KG1 (cell line): Measurements from ENCODE around the gene SLIRP.
"Not testable (repeated sequence)": the region's sequence is repeated elsewhere in the genome, so short reads cannot be mapped to it uniquely, and the experiment has no call there.

Experiments used
- DNase-seq: peaks from one replicate; lab custom pipeline; 2025; lab: John Stamatoyannopoulos, UW

SLIRP gene

DNA sequence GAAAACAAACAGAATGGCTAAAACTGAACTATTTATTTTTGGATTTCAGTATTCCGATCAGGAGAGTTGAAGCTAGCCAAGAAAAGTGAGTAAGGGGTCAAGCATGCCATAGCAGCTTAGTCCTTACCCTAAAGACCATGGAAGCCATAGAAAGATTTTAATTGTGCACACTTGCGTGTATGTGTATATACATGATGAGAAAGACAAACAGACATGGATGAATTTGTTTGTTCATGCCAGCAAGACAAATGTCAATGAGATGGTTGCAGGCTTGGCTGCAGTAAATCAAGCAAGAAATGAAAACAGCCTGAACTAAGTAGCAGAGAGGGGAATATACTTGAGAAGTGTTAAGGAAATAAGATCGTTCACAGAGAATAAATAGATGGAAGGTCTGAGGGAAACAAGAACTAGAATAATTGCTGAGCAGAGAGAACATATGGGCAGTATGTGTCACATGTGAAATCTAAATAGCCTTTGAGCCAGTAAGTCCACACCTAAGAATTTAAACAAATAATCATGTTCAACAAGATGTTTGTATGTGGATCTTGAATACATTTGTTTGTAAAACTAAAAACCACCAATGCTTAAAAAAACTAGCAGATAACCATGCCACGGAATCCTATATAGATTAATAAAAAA lies 38.3 kb downstream of the SLIRP start:
- DNase-seq, result no peak

DNA sequence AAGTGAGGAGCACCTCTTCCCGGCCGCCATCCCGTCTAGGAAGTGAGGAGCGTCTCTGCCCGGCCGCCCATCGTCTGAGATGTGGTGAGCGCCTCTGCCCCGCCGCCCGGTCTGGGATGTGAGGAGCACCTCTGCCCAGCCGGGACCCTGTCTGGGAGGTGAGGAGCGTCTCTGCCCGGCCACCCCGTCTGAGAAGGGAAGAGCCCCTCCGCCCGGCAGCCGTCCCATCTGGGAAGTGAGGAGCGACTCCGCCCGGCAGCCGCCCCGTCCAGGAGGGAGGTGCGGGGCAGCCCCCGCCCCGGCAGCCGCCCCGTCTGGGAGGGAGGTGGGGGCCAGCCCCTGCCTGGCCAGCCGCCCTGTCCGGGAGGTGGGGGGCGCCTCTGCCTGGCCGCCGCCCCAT lies 39.5 kb downstream of the SLIRP start:
- not testable (repeated sequence) for DNase-seq

DNA sequence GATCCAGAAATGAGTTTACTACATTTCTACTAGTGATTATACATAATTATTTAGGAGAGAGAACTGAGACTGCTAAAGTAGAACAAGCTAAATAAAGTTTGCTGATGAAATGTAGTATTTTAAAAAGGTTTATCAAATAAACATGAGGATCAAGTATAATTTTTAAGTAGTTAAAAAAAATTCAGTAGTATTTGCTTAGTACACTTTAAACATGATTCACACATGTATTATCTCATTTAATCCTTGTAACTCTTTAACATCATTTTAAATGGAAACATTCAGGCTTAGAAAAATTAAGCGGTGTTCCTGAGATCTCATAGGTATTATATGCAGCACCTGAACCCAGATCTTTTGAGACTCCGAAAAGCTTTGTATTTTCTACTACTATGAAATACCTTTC lies 44.4 kb downstream of the SLIRP start:
- DNase-seq, result no peak

DNA sequence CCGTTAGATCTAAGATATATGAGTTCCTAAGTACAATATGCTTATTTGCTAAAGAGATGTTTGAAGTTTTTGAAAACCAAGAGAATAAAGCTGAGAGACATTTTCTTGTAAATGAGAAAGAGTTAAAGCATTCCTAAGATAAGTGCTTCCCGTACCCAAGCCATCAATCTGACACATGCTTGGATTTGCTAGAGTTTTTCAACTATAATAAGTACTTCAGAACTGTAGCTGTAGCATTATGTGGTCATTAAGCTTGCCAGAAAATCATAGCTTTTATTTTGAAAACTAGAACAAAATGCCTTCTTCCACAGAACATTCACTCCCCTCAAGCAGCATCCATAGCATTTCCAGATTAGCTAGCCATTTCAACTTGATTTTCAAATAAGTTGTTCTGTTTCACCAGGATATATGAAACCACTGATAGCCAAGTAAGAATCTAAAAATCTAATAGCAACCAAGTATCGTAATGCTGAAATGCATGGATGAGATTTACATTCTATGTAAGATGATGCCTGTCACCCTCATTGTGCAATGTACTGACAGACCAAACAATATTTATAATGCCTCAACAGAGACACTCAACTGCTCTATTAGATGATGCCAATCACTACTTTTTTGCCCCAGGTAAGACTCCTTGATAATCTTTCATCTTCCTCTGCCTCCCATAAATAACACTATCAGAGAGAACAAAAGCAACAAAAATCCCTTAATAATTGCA lies 45.1 kb downstream of the SLIRP start:
- no peak for DNase-seq

DNA sequence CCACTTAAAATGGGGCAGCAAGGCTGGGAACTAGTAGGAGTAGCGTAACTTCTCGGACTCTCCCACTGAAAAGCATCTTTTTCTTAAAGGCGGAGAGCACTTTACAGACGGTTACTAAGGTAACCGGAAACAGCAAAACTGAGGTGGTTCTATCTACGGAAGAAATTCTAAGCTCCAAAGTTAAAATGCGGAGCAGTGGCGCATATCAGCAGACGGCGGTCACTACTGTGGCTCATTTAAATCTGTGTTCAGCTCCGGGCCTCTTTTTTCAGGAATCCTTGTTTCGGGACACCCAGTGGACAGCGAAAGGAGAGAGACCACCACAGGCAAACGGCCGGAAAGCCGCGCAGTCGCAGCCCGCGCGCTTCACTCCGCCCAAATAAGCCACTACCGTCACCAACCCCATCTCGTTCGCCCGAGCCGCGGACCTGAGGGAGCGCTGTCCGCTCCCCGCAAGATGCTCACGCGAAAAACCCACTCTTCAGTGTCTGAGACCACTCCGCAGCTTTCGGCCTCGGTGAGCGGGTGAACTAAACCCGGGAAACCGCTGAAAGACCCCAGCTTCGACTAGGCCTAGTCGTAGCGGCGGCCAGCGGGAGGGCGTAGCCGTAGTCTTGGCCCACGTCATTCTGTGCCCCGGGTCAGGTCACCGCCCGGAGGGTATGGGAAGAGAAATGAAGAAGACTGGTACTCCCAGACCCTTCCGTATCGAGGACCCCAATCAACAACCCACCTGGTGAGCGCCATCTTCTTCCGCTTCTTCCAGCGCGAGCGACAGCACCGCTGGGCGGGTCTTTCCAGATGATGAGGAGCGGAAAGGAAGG lies 52.7 kb downstream of the SLIRP start, which contains the start of gene SNW1:
SNW1 (minus strand) TSS at position 776 of the 824 bp plus-strand sequence; CDS start at position 747, 29 bp downstream.
- peak; percentile 94 for DNase-seq

DNA sequence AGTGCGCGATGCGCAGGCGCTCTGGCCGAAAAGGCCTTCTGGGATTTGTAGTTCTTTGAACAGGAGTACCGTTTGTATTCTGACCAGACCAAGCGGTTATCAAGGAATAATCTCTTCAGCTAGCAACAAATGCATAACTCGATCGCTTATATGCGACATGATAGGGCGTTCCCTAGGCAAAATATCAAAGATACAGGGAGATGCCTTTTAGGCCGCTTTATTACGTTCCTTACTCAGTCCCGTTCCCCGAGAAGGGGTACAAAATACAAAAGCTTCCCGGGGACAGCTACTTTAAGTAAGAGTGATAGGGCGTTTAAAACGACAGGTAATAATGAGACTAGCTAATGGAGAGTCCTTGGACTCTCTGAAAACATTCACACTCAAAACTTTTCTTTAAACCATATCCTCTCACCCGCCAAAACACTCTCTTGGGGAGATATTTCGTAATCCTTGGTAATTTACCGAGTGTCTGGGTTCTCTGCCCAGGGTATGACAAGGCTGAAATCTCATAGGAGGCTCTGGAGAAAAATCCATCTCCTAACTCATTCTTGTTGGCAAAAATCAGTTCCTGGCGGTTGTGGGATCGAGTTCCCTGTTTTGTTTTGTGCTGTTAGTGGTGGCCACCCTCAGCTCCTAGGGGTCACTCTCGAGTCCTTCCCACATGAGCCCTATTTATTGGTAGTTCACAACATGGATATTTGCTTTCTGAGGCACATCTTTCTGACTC lies 53.5 kb downstream of the SLIRP start:
- peak; percentile 45 for DNase-seq

DNA sequence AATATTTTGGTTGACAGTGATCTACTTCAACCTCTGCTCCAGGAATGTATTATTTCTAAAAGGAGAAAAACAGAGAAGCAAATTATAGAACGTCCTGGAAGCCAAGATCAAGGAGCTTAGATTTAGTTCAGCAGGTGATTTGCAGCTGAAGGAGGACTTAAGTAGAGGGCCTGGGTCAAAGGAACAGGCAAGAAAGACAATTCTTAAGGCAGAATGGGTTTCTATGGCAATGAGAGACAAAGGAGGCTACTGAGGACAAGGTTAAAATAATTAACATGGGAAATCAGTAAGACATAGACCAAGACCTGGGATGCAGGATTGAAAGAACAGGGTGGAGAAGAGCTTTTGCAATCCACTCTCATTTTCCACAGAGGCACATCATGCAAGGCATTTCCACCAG lies 55.4 kb downstream of the SLIRP start:
- no peak for DNase-seq

DNA sequence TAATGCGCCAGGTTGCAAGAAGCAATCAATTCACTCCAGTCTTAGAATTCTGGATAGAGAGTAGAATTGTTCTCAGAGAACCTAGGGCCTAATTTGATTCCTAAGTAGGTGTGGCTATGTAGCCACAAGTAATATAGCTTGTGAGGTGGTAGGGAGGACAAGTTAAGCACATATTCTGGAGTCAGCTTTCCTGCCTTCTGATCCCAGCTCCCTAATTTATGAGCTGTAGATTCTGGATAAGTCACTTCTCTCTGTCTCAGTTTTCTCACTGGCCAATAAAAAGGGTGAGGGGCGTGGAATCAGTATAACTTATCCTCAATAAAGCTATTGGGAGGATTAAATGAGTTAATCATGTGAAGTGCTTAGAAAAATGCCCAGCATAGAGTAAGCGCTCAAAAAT lies 56.1 kb downstream of the SLIRP start:
- no peak for DNase-seq
